Measurements from ENCODE around the gene ANAPC4.

- no peak for TF ChIP-seq CTCF (IDR thresholded peaks at IDR 0.05)
- TF ChIP-seq POLR2A (IDR thresholded peaks at IDR 0.05), result no peak
Observed at GRCh38 chr4:25446611-25447010, 69.5 kb downstream of the ANAPC4 start.
